ENCODE data around the gene PAK1IP1. TPM values are rescaled to one million over a fixed set of nuclear protein-coding genes. Genes with fewer than 3 reads are reported as not detected.

The PAK1IP1 gene
- total and polyA plus RNA-seq, 2 donors (not counting 3 experiments of a cell fraction or from before 2014, with no cell fraction given), result 10.6 to 20.6 TPM

DNA sequence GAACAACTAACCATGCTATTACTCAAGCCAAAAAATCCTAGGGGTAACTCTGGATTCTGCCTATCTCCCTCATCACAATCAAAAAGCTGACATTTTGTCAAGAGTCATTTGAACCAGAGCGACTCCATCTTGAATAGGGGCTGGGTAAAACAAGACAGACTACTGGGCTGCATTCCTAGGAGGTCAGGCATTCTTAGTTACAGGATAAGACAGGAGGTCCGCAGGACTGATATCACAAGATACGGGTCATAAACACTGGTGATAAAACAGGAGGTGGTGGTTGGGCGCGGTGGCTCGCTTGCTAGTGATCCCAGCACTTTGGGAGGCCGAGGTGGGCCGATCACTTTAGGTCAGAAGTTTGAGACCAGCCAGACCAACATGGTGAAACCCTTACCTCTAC lies 32.6 kb upstream of the PAK1IP1 start:
- H3K27me3 ChIP-seq (ENCODE audit: control insufficient read depth in 2 of 2, insufficient read depth in 2 of 2, low read length in 2 of 2), result no peaks in the 10 kb centered on the region
- FAIRE-seq (no peak), DNase-seq (ENCODE audit: low read depth, low spot score) (no peak)
- H2AFZ ChIP-seq (ENCODE audit: low read depth, low read length), result no peak overlapping the region
- H3K4me1 ChIP-seq (ENCODE audit: control insufficient read depth, extremely low read depth, insufficient read depth, low read length), result no peaks in the 10 kb centered on the region
- no TSS peak for BruUV-seq (replicated peaks)
- no peak overlapping the region for H3K27ac ChIP-seq (ENCODE audit: insufficient read depth, low read depth, low read length)
- H4K20me1 ChIP-seq (replicated peaks; ENCODE audit: control insufficient read depth, extremely low read depth, insufficient read depth, low read length), result no peaks in the 10 kb centered on the region
- CTCF ChIA-PET, result no interaction called here
- no peaks in the 10 kb centered on the region for H3K79me2 ChIP-seq (ENCODE audit: control insufficient read depth, insufficient read depth, low read length)
- POLR2A ChIA-PET, result no interaction called here
- dilution Hi-C loops (cut with MboI; ENCODE audit: extremely low pct_ligation_motif_present, low sequenced_read_pairs), result no loop called here
- H3K9me3 ChIP-seq (replicated peaks; ENCODE audit: control insufficient read depth, insufficient read depth, low read length), result no peaks in the 10 kb centered on the region
- no peak for TF ChIP-seq JUN (IDR thresholded peaks at IDR 0.05; ENCODE audit: borderline replicate concordance, insufficient read depth, insufficient read length, low read depth)
- TF ChIP-seq POLR2AphosphoS5 (IDR thresholded peaks at IDR 0.05; ENCODE audit: insufficient read depth, low read depth, low read length), result no peak
- TF ChIP-seq FOS (IDR thresholded peaks at IDR 0.05; ENCODE audit: borderline replicate concordance, insufficient read depth, low read length), result no peak
- TF ChIP-seq MYC (IDR thresholded peaks at IDR 0.05; ENCODE audit: low read depth, low read length), result no peak
- TF ChIP-seq, protein P1, sequence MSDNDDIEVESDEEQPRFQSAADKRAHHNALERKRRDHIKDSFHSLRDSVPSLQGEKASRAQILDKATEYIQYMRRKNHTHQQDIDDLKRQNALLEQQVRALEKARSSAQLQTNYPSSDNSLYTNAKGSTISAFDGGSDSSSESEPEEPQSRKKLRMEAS (IDR thresholded peaks at IDR 0.05; ENCODE audit: insufficient read depth, insufficient read length), result no peak
- no peak for TF ChIP-seq POLR2A (IDR thresholded peaks at IDR 0.05; ENCODE audit: low read depth, low read length)
- TF ChIP-seq, protein P2, sequence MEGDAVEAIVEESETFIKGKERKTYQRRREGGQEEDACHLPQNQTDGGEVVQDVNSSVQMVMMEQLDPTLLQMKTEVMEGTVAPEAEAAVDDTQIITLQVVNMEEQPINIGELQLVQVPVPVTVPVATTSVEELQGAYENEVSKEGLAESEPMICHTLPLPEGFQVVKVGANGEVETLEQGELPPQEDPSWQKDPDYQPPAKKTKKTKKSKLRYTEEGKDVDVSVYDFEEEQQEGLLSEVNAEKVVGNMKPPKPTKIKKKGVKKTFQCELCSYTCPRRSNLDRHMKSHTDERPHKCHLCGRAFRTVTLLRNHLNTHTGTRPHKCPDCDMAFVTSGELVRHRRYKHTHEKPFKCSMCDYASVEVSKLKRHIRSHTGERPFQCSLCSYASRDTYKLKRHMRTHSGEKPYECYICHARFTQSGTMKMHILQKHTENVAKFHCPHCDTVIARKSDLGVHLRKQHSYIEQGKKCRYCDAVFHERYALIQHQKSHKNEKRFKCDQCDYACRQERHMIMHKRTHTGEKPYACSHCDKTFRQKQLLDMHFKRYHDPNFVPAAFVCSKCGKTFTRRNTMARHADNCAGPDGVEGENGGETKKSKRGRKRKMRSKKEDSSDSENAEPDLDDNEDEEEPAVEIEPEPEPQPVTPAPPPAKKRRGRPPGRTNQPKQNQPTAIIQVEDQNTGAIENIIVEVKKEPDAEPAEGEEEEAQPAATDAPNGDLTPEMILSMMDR (IDR thresholded peaks at IDR 0.05; ENCODE audit: extremely low read depth in 1 of 2, insufficient read depth in 1 of 2, low read depth in 1 of 2, low read length in 2 of 2), result no peak
- no peak for TF ChIP-seq GATA2 (IDR thresholded peaks at IDR 0.05; ENCODE audit: insufficient read depth, insufficient read length, low read depth, low read length)
- no peak for TF ChIP-seq EZH2 (IDR thresholded peaks at IDR 0.05; ENCODE audit: borderline replicate concordance, low read depth, low read length, severe bottlenecking)
- intact Hi-C loops (cut with micrococcal nuclease), result no loop called here
- H3K9ac ChIP-seq (replicated peaks; ENCODE audit: extremely low read depth, insufficient read depth, low read length), result no peak overlapping the region
- no peaks in the 10 kb centered on the region for H3K9me1 ChIP-seq (replicated peaks; ENCODE audit: control insufficient read depth, extremely low read depth, insufficient read depth, low read length)
- no peak overlapping the region for H3K4me2 ChIP-seq (ENCODE audit: insufficient read depth, low read length)
- no peak overlapping the region for H3K4me3 ChIP-seq (replicated peaks in 1 of 3; ENCODE audit: insufficient read depth in 1 of 3, low read depth in 1 of 3, low read length in 3 of 3)
- no peaks in the 10 kb centered on the region for H3K36me3 ChIP-seq (ENCODE audit: control insufficient read depth in 2 of 2, extremely low read depth in 1 of 2, insufficient read depth in 2 of 2, low read length in 2 of 2)

Data from endothelial cell of umbilical vein (primary cell).